Liver (tissue), 9 donors: ENCODE data around the gene SNUPN. TPM values are rescaled to one million over a fixed set of nuclear protein-coding genes. Genes with fewer than 3 reads are reported as not detected.
"Not testable (repeated sequence)": the region's sequence is repeated elsewhere in the genome, so short reads cannot be mapped to it uniquely, and the experiment has no call there.

Experiments used
- DNase-seq: peaks from one replicate; pipeline ENCODE4 v3.0.0-alpha.2; 2017; ENCODE audit warnings: low spot score
- H3K27ac ChIP-seq, 2 donors: one replicate each; pipeline ENCODE4 v1.7.0; 2013; ENCODE audit warnings: inconsistent platforms in 2 of 2, low read length in 2 of 2, control low read depth in 1 of 2, low read depth in 1 of 2, mild to moderate bottlenecking in 1 of 2
- H3K27me3 ChIP-seq, 4 donors: one replicate each; pipeline versions ENCODE4 v1.6.1 to v1.7.0; 2013; ENCODE audit warnings: low read length in 3 of 4, inconsistent platforms in 1 of 4, mild to moderate bottlenecking in 1 of 4, moderate library complexity in 1 of 4; ENCODE audit not compliant: control insufficient read depth in 4 of 4, insufficient read depth in 4 of 4
- H3K36me3 ChIP-seq, 4 donors: one replicate each; pipeline versions ENCODE4 v1.6.1 to v1.7.0; 2013; ENCODE audit warnings: low read length in 3 of 4, mild to moderate bottlenecking in 3 of 4, low read depth in 1 of 4, moderate library complexity in 1 of 4; ENCODE audit not compliant: control insufficient read depth in 4 of 4, insufficient read depth in 3 of 4
- H3K4me1 ChIP-seq, 4 donors: one replicate each; pipeline versions ENCODE4 v1.6.1 to v1.7.0; 2013; ENCODE audit warnings: low read length in 3 of 4, mild to moderate bottlenecking in 3 of 4, moderate library complexity in 1 of 4; ENCODE audit not compliant: control insufficient read depth in 4 of 4, insufficient read depth in 4 of 4
- H3K4me3 ChIP-seq, 3 donors: one replicate each; pipeline versions ENCODE4 v1.6.1 to v1.7.0; 2013; ENCODE audit warnings: low read length in 3 of 3, control low read depth in 1 of 3, low read depth in 1 of 3, mild to moderate bottlenecking in 1 of 3
- H3K9ac ChIP-seq, 2 donors: one replicate each; pipeline ENCODE4 v1.7.0; 2013; ENCODE audit warnings: low read length in 2 of 2, mild to moderate bottlenecking in 2 of 2, moderate library complexity in 2 of 2, control low read depth in 1 of 2, low read depth in 1 of 2
- H3K9me3 ChIP-seq, 4 donors: one replicate each; pipeline versions ENCODE4 v1.6.1 to v1.7.0; 2013; ENCODE audit warnings: low read length in 3 of 4; ENCODE audit not compliant: control insufficient read depth in 4 of 4
- ATF3 ChIP-seq: IDR thresholded peaks from 2 replicates; pipeline ENCODE4 v1.6.1; 2016; ENCODE audit warnings: antibody characterized with exemption
- CTCF ChIP-seq: fragments of 150-350 bp; IDR thresholded peaks from 2 replicates; pipeline ENCODE4 v1.5.1; 2017; ENCODE audit warnings: improper control_type of control experiment, low read depth, low read length; ENCODE audit not compliant: missing input control
- EGR1 ChIP-seq, 2 donors: IDR thresholded peaks; 2 replicates each; pipeline ENCODE4 v1.6.1; 2016 to 2018; ENCODE audit warnings: antibody characterized with exemption in 2 of 2, low read depth in 2 of 2
- FOXA1 ChIP-seq: IDR thresholded peaks from 2 replicates; pipeline ENCODE4 v1.6.1; 2016; ENCODE audit warnings: antibody characterized with exemption
- GABPA ChIP-seq, 2 donors: IDR thresholded peaks in 1 of 2; conservative IDR thresholded peaks in 1 of 2; 2 replicates each; pipeline ENCODE4 v1.6.1; 2016; ENCODE audit warnings: antibody characterized with exemption in 2 of 2, mild to moderate bottlenecking in 1 of 2, moderate library complexity in 1 of 2
- HNF4A ChIP-seq, 2 donors: conservative IDR thresholded peaks; 2 replicates each; pipeline ENCODE4 v1.6.1; 2016; ENCODE audit warnings: antibody characterized with exemption in 2 of 2, mild to moderate bottlenecking in 2 of 2
- HNF4G ChIP-seq: IDR thresholded peaks from 2 replicates; pipeline ENCODE4 v1.6.1; 2016; ENCODE audit warnings: antibody characterized with exemption
- JUND ChIP-seq, 2 donors: IDR thresholded peaks; 2 replicates each; pipeline ENCODE4 v1.6.1; 2016; ENCODE audit warnings: antibody characterized with exemption in 2 of 2
- MAX ChIP-seq: IDR thresholded peaks from 2 replicates; pipeline ENCODE4 v1.6.1; 2016; ENCODE audit warnings: antibody characterized with exemption
- NR2F2 ChIP-seq: IDR thresholded peaks from 2 replicates; pipeline ENCODE4 v1.6.1; 2016; ENCODE audit warnings: antibody characterized with exemption
- RAD21 ChIP-seq, 2 donors: IDR thresholded peaks; 2 replicates each; pipeline ENCODE4 v1.6.1; 2016; ENCODE audit warnings: antibody characterized with exemption in 2 of 2, mild to moderate bottlenecking in 2 of 2
- RXRA ChIP-seq, 2 donors: IDR thresholded peaks; 2 replicates each; pipeline ENCODE4 v1.6.1; 2017 to 2018; ENCODE audit warnings: antibody characterized with exemption in 2 of 2, mild to moderate bottlenecking in 1 of 2
- SP1 ChIP-seq: IDR thresholded peaks from 2 replicates; pipeline ENCODE4 v1.6.1; 2018; ENCODE audit warnings: antibody characterized with exemption, mild to moderate bottlenecking
- TAF1 ChIP-seq: conservative IDR thresholded peaks from 2 replicates; pipeline ENCODE4 v1.6.1; 2016; ENCODE audit warnings: antibody characterized with exemption, mild to moderate bottlenecking
- ZBTB33 ChIP-seq: IDR thresholded peaks from 2 replicates; pipeline ENCODE4 v1.6.1; 2016; ENCODE audit warnings: antibody characterized with exemption
- WGBS: extraction: QIAGEN DNeasy Blood & Tissue Kit; methylation state at CpG from one replicate; pipeline ENCODE4 v1.1.7; 2013; 5-methylcytosine and 5-hydroxymethylcytosine counted together
- polyA plus RNA-seq, 2 donors: library from polyadenylated mRNA; stranded (reverse) in 1 of 2; unstranded in 1 of 2; fragments of 200-250 nt in 1 of 2; fragments of >200 nt in 1 of 2; fragmentation: Nextera tagmentation in 1 of 2; extraction: Ambion mirVana in 1 of 2; gene quantifications; one replicate each; pipeline versions ENCODE4 v1.2.1 to v1.2.3, GENCODE V29; 2013 to 2015
- total RNA-seq, 2 donors: library from RNA; depleted of rRNA; stranded (reverse); fragments of >200 nt; gene quantifications; one replicate each; pipeline ENCODE4 v1.2.3, GENCODE V29; 2014
- TF ChIP-seq, protein P1 (sequence below): IDR thresholded peaks from 2 replicates; pipeline ENCODE4 v1.6.1; 2016; ENCODE audit warnings: antibody characterized with exemption, mild to moderate bottlenecking
- donor health status: healthy.
- donor health status: healthy.
- donor health status: healthy.
- donor health status: healthy.
- donor health status: healthy.

SNUPN gene
- total and polyA plus RNA-seq, 4 donors, result 7.8 to 13.2 (median 12.1) TPM

DNA sequence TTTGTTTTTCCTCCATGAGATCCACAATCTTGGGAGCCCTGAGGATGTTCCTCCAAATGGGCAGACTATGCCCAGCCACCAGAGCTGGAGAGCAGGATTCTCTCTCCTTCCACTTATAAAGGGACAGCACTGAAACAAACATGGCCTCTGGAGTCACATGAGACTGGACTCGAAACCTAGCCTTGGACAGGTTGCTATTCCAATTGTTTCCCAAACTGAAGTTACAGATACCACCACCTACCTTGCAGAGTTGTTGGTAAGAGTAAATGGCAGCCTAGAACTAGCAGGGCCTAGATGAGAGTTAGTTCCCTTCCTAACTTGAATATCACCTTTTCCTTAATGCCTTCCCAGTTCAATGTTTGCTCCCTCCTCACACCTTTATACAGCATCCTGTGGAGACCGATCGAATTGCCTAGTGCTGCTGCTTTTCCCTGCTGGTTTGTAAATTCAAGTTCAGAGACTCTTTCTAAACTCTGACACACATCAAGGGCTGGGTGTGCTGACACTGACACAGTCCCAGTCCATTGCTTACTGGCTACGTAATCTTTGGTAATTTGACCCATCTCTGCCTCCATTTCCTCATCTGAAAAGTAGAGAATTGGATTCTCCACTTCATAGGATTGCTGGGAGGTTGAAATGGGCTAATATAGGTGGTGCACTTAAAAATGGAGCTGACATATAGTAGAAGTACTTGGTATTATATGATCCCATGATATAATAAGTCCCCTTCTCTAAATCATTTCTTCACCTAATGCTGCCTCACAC, 11.9 kb upstream of the SNUPN start:
- 82% methylated on average over 4 of the region's 4 CpGs for WGBS
- Histone ChIP-seq H3K27me3 (no peaks in the 10 kb centered on the region), H3K4me3 (no peak overlapping the region), H3K9me3 (no peaks in the 10 kb centered on the region), H3K9ac (peak overlapping the region; percentile 12 to 38), H3K4me1 (peaks cover 0 to 33% (median 24%) of the 10 kb centered on the region in 4 donors), H3K36me3 (no peaks in the 10 kb centered on the region), H3K27ac (peak overlapping the region; percentile 95 to 98)
- TF ChIP-seq FOXA1, result no peak
- no peak for TF ChIP-seq MAX
- no peak for TF ChIP-seq HNF4A (conservative IDR thresholded peaks at IDR 0.05)
- TF ChIP-seq, protein P1, sequence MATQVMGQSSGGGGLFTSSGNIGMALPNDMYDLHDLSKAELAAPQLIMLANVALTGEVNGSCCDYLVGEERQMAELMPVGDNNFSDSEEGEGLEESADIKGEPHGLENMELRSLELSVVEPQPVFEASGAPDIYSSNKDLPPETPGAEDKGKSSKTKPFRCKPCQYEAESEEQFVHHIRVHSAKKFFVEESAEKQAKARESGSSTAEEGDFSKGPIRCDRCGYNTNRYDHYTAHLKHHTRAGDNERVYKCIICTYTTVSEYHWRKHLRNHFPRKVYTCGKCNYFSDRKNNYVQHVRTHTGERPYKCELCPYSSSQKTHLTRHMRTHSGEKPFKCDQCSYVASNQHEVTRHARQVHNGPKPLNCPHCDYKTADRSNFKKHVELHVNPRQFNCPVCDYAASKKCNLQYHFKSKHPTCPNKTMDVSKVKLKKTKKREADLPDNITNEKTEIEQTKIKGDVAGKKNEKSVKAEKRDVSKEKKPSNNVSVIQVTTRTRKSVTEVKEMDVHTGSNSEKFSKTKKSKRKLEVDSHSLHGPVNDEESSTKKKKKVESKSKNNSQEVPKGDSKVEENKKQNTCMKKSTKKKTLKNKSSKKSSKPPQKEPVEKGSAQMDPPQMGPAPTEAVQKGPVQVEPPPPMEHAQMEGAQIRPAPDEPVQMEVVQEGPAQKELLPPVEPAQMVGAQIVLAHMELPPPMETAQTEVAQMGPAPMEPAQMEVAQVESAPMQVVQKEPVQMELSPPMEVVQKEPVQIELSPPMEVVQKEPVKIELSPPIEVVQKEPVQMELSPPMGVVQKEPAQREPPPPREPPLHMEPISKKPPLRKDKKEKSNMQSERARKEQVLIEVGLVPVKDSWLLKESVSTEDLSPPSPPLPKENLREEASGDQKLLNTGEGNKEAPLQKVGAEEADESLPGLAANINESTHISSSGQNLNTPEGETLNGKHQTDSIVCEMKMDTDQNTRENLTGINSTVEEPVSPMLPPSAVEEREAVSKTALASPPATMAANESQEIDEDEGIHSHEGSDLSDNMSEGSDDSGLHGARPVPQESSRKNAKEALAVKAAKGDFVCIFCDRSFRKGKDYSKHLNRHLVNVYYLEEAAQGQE, result no peak
- no peak for TF ChIP-seq JUND (IDR thresholded peaks at IDR 0.05)
- TF ChIP-seq GABPA (IDR thresholded peaks at IDR 0.05 in 1 of 2, conservative IDR thresholded peaks at IDR 0.05 in 1 of 2), result no peak
- no peak for TF ChIP-seq RAD21 (IDR thresholded peaks at IDR 0.05)
- TF ChIP-seq ZBTB33, result no peak
- no peak for TF ChIP-seq CTCF
- no peak for TF ChIP-seq RXRA (IDR thresholded peaks at IDR 0.05)
- no peak for TF ChIP-seq EGR1 (IDR thresholded peaks at IDR 0.05; ENCODE audit: low read depth in 2 of 2)
- no peak for TF ChIP-seq TAF1
- TF ChIP-seq NR2F2, result no peak
- no peak for TF ChIP-seq SP1
- DNase-seq, result no peak

DNA sequence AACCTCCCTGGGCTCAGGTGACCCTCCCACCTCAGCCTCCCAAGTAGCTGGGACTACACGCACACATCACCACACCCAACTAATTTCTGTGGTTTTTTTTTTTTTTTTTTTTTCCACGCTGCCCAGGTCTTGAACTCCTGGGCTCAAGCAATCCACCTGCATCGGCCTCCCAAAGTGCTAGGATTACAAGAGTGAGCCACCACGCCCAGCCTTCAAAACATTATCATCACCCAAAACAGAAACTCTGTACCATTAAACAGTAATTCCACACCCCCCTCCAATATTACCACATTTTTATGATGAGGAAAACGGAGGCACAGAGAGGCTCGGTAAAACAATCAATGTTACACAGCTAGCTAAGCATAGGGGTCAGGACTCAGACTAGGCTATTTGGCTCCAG, 10.5 kb upstream of the SNUPN start:
- H3K36me3 ChIP-seq, result no peaks in the 10 kb centered on the region
- DNase-seq, result no peak
- no peak overlapping the region for H3K27ac ChIP-seq
- H3K4me1 ChIP-seq, result peaks cover 0 to 28% (median 21%) of the 10 kb centered on the region in 4 donors
- no peak overlapping the region for H3K9ac ChIP-seq
- 90% methylated on average over 6 of the region's 6 CpGs for WGBS
- H3K4me3 ChIP-seq, result no peak overlapping the region
- H3K9me3 ChIP-seq, result no peaks in the 10 kb centered on the region
- H3K27me3 ChIP-seq, result no peaks in the 10 kb centered on the region
- TF ChIP-seq ATF3 (no peak), TAF1 (no peak), JUND (IDR thresholded peaks at IDR 0.05) (no peak), HNF4G (no peak)

GRCh38 chr15:75633922-75634321, 8.4 kb upstream of the SNUPN start:
- peaks cover 0 to 17% (median 14%) of the 10 kb centered on the region in 4 donors for H3K4me1 ChIP-seq
- not testable (repeated sequence) for H3K27ac ChIP-seq, H3K36me3 ChIP-seq, H3K4me3 ChIP-seq, H3K9ac ChIP-seq, H3K27me3 ChIP-seq, DNase-seq, H3K9me3 ChIP-seq
- 97% methylated on average over 7 of the region's 7 CpGs for WGBS
